Uterus (tissue), 2 donors: ENCODE data around the gene JPT2.

Experiments
- POLR2A ChIP-seq, 2 donors: fragments of 450-650 bp; IDR thresholded peaks; one replicate each; pipeline ENCODE4 v1.6.1; 2016; ENCODE audit warnings: antibody characterized with exemption in 2 of 2, mild to moderate bottlenecking in 1 of 2, moderate library complexity in 1 of 2
- TF ChIP-seq, protein P1 (sequence below), 4 experiments: fragments of 200-600 bp in 2 of 4; fragments of 450-650 bp in 2 of 4; sonication (generic) in 2 of 4; IDR thresholded peaks; one replicate each; pipeline ENCODE4 v1.5.1; 2016 to 2019; ENCODE audit warnings: antibody characterized with exemption in 4 of 4, mild to moderate bottlenecking in 2 of 4, moderate library complexity in 1 of 4

DNA sequence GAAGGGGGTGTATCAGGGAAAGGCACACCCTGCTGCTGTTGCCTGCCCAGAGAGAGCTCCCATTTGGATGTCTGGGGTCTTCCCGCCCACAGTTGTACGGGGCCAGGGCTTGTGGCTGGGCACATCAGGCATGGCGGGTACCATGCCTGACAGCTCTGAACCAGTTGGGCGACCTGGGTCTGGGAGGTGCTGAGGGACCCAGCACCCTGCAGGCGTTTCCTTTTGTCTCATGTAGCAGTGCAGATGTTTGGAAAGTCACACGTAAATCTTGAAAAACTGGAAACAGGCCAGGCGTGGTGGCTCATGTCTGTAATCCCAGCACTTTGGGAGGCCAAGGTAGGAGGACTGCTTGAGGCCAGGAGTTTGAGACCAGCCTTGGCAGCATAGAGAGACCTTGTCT lies 8.4 kb upstream of the JPT2 start:
- no peak for TF ChIP-seq POLR2A (IDR thresholded peaks at IDR 0.05)
- TF ChIP-seq, protein P1, sequence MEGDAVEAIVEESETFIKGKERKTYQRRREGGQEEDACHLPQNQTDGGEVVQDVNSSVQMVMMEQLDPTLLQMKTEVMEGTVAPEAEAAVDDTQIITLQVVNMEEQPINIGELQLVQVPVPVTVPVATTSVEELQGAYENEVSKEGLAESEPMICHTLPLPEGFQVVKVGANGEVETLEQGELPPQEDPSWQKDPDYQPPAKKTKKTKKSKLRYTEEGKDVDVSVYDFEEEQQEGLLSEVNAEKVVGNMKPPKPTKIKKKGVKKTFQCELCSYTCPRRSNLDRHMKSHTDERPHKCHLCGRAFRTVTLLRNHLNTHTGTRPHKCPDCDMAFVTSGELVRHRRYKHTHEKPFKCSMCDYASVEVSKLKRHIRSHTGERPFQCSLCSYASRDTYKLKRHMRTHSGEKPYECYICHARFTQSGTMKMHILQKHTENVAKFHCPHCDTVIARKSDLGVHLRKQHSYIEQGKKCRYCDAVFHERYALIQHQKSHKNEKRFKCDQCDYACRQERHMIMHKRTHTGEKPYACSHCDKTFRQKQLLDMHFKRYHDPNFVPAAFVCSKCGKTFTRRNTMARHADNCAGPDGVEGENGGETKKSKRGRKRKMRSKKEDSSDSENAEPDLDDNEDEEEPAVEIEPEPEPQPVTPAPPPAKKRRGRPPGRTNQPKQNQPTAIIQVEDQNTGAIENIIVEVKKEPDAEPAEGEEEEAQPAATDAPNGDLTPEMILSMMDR (IDR thresholded peaks at IDR 0.05): no peak
